ENCODE data around the gene ANKRD18A.
"Not testable (repeated sequence)": the region's sequence is repeated elsewhere in the genome, so short reads cannot be mapped to it uniquely, and the experiment has no call there.

Gene ANKRD18A

DNA sequence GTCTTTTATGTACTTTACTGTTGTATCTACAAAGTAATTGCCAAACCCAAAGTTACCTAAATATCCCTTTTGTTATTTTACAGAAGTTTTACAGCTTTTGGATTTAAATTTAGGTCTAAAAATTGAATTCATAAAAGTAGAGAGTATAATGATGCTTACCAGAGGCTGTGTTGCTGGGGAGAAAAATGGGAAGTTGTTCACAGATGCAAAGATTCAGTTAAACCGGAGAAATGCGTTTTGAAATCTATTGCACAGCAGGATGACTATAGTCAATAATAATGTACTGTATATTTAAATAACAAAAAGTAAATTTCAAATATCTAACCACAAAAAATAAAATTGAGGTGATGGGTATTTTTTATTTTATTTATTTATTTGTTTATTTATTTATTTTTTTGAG is 2.6 kb upstream of the ANKRD18A start:
- no peak for DNase-seq

DNA sequence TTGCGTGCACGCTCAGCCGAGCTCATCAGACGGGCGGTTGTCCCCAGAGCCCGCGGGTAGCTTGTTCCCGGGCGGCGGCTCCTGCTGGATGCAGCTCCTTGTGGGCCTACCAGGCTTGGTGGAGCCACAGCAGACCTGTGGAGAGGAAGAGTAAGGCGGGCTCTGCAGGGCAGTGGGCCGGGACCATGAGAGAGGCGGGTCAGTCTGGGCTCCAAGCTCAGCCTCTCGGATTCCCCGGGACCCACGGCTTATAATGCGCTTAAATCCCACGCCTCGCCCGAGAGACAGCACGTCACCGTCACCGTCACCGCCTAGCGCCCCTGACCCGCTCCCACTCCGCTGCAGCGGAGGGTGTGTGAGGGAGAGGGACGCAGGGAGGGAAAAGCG is 1.9 kb upstream of the ANKRD18A start:
- no peak for DNase-seq

DNA sequence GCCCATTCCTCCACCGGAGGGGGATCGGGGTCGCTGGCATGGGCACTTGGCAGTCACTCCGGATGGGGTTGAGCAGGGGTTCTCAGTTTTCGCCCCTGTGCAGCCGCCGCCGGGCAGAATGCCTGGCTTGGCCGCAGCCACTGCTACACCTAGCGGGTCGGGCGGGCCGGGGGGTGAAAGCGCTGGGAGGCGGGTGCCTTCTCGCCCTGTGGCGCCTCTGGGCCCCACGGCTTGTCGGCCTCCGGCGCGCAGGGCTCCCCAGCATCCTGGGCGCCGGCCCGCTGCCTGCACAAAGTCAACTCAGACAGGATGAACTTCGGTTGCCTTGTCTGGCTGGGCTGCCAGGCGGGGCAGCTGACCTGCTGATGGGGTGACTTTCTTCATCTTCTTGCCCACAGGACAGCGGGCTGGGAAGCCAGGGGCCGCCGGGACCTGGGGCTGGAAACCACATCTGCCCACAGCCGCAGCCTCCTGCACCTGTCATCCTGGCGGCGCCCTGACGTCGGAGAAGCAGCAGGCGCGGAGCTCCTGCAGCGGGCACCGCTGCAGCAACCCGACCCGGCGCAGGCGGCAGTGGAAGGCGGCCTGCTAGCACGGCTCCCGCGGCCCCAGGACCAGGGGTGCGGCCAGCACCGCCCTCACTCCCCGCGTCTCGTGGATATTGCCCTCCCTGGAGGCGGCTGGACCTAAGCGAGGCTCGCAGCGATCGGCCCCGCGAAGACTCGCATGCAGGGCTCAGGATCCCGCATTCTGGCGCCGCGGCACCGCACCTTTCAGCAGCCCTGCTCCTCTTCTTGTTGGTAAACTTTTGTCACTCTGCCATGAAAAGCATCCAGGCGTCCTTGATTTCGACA is 1.3 kb upstream of the ANKRD18A start:
- DNase-seq, result no peak

DNA sequence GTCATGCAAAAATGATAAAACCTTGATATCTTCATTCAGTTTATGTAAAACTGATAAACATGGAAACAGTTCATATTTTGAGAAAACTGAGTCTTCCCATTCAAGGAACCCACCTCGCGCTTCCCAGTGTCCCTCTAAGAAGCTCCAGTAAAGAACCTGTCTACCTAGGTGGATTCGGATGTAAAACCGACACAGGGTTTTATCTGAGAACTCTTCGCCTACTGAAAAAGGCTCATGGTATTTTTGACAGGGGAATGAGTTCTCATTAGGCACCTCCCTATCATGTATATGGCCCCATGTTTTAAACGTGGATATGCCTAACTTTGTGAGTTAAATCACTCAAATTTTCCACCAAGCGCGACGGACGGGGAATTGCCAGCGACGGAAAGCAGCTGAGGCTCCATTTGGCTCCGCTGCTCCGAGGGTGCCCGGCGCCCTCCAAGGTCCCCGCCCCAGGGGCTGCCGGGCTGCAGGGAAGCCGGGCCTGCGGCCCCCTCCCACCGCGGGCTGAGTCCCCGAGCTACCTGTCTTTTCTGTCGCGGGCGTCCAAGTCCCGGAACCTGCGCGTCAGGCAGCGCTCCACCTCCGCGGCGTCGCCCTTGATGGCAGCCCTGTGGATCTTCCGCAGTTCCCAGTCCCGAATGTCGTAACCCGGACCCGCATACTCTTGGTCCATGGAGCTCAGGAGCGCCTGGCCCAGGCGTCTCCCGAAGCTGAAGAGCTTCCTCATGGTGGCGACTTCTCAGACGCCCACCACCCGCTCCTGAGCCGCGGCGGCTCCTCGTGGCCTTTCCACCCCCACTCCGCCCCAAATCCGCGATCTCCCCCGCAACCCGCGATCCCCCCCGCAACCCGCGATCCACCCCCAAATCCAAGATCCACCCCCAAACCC is 594 bp downstream of the ANKRD18A start:
- DNase-seq, result no peak

DNA sequence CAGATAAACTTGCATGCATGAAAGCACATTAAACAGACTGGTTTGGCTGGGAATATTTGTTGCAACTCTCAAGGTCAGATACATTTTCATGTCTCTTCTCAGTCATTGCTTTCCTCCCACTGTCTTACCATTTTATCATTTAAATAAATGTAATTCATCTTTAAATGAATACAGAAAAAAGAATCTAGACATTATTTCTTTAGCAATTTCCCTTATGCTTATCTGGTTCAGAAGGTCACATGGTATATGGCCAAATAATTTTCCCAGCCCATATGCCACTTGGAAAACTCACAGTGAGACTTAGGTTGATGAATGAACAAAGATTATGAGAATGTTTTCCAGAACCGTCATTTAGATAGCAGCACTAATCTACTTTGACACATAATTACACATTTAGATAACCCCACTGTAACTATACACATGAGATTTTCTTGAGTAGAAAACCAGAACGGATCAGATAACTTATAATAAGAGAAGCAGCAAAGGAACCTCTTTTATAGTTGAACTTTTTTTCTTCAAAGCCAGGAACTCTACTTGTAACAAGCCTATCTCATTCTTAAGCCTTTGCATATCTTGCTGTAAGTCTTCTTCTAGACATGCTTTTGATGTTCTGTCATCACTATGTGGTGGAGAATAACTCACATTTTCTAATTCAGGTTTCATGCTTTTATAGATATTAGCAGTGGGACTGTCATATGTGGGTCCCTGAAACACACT is 22.2 kb downstream of the ANKRD18A start:
- DNase-seq, result not testable (repeated sequence)

DNA sequence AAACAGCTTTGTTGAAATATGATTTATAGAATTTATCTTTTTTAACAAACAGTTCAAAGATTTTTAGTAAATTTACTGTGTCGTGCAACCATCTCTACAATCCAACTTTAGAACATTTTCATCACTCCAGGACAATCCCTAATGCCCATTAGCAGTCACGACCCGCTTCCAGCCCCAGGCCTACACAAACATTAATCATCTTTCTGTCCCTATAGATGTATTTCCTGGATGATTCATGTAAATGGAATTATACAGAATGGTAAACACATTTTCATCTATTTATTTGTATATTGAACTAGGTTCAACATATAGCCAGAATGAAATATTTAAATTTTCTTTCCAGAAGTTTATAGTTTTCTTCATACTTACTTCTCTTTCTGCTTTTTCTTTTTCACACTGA is 25.3 kb downstream of the ANKRD18A start:
- not testable (repeated sequence) for DNase-seq

DNA sequence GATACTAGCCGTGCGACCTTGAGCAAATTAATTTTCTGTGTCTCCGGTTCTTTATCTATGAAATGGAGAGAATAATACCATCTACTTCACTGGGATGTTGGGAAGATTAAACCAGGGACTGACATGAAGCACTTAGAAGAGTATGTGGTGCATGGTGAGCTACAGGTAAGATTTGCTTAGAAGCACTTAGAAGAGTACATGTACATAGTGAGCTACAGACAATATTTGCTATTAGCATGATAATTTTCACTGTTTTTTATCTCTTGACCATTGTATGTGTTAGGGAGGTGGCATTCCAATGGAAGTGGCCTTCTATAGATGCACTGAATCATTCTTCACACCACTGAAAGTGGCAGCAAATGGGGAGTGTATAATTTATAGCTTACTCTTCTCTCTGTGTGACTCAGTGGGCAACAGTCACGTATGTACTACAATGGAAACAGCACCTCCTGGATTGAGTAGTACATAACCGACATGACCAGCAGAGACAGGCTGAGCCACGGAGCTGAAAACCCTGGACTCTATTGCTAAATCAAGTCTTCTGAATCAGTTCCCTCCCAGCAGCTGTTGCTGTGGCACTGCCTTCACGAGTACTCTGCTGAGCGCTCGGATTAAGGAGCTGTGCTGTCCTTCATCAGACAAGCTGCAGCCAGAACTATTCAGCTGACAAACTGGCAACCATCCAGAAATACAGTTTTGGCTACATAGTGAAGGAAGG is 28.9 kb downstream of the ANKRD18A start:
- DNase-seq, result not testable (repeated sequence)

DNA sequence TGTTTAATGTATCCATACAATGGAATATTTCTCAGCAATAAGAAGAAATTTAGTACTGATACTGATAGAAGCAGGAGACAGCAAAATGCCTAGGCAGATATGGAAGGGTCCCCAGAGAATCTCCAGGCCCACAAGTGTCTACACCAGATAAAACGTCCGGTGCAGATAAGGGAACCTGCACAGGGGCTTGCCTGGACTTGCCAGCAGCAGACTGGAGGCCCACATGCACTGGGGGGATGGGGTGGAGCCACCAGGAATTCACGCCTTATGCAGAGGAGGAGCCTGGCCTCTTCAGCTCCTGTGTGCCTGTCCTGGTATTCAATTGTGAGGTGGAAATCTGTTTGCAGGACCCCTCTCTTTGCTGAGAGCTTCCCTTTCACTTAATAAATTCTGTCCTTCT is 36.6 kb downstream of the ANKRD18A start:
- not testable (repeated sequence) for DNase-seq

DNA sequence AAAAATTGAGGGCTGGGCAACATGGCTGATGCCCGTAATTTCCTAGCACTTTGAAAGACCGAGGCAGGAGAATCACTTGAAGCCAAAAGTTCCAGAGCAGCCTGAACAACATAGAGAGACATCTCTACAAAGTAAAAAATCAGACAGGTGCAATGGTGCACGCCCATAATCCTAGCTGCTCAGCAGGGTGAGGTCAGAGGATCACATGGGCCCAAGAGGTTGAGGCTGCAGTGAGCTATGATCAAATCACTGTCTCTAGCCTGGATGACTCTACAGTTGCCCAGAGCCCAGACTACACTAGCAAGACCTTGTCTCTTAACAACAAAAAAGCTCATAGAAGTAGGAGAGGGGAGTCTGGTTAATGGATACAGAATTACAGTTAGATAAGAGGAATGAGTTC is 40.3 kb downstream of the ANKRD18A start:
- not testable (repeated sequence) for DNase-seq

DNA sequence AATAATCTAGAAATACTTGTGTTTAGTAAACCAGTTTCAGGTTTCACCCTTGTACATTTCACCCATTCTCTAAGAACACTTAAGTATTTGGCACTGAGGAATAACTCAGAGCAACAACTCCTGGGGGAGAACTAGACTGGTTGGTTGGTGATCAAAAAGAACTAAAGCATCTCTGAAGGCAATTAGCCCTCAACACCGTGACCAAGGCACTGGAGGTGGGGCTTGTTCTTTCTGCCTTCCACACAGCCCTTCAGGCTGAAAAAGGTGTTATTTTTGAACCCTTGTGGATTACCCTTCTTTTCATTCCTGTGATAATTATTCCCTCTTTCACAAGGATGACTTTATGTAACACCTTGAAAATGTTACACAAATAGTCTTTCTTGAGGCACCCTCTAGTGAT is 44.2 kb downstream of the ANKRD18A start:
- DNase-seq, result not testable (repeated sequence)

DNA sequence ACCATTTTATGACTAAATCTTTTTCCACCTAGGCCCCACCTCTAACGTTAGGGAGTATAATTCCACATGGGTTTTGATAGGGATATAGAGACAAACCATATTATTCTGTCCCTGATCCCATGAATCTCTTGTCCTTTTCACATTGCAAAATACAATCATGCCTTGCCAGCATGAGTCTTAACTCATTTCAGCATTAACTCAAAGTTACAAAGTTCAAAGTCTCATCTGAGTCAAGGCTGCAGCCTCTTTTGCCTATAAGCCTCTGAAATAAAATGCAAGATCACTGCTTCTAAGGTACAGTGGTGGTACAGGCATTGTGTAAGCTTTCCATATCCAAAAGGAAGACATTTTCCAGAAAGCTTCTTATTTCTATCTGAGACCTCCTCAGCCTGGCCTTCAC is 54.3 kb downstream of the ANKRD18A start:
- not testable (repeated sequence) for DNase-seq

DNA sequence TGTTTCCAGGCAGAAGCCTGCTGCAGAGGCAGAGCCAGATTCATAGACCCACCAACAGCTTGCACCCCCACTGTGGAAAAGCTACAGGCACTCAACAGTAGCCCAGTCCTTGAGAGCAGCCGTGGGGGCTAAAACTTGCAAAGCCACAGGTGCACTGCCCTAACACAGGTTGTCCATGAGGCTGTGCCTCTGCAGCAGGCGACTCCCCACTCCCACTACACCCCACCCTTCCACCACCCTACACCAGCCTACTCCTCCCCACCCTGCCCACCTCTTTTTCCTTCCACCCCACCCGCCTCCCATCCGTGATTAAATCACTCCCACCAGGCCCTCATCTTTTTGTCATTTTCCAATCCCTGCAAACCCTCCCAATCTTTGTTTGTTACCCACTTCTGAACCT is 55.2 kb downstream of the ANKRD18A start:
- DNase-seq, result not testable (repeated sequence)

DNA sequence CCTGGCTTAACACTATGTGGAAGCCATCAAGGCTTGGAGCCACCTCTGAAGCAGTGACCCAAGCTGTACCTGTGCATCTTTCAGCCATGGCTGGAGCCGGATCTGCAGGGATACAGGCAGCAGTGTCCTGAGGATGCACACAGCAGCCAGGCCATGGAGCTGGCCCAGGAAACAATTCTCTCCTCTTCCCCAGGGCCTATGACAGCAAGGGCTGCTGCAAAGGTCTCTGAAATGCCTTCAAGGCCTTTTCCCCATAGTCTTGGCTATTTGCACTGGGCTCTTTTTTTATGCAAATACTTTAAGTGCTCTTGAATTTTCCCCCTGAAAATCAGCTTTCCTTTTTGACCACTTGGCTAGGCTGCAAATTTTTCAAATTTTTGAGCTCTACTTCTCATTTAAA is 56.5 kb downstream of the ANKRD18A start:
- not testable (repeated sequence) for DNase-seq

DNA sequence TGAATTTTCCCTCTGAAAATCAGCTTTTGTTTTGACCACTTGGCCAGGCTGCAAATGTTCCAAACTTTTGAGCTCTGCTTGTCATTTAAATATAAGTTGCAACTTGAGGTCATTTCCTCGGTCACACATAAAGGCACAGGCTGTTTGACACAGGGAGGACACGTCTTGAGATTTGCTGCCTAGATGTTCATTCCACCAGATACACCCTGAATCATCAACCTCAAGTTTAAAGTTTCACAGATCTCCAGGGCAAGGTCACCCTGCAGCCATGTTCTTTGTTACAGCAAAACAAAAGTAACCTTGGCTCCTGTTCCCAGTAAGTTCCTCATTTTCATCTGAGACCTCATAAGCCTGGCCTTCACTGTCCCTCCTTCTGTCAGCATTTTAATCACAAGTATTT is 59.3 kb downstream of the ANKRD18A start:
- DNase-seq, result not testable (repeated sequence)

DNA sequence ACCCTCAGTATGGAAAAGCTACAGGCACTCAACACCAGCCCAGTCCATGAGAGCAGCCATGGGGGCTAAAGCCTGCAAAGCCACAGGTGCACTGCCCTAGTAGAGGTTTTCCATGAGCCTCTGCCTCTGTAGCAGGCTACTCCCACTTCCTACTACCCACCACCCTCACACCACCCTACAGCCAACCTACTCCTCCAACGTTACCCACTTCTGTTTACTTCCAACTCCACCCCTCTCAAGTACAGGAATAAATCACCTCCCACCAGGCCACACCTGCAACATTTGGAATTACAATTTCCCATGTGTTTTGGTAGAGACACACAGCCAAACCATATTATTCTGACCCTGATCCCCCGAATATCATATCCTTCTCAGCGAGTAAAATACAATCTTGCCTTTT is 61.2 kb downstream of the ANKRD18A start:
- not testable (repeated sequence) for DNase-seq

DNA sequence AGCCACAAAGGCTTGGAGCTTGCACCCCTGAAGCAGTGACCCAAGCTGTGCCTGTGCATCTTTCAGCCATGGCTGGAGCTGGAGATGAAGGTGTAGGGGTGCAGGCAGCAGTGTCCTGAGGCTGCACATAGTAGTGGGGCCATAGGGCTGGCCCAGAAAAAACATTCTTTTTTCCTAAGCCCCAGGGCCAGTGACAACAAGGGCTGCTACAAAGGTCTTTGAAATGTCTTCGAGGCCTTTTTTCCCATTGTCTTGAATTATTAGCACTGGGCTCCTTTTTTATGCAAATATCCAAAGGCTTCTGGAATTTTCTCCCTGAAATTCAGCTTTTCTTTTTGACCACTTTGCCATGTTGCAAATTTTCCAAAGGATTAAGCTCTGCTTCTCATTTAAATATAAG is 62.6 kb downstream of the ANKRD18A start:
- DNase-seq, result not testable (repeated sequence)

DNA sequence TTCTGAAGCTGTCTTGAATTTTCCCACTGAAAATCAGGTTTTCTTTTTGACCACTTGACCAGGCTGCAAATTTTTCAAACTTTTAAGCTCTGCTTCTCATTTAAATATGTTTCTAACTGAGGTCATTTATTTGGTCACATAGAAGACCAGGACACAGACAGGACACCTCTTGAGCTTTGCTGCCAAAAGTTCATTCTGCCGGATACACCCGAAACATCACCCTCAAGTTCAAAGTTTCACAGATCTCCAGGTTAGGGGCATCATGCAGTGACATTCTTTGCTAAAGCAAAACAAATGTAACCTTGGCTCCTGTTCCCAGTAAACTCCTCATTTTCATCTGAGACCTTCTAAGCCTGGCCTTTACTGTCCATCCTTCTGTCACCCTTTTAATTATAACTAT is 65.4 kb downstream of the ANKRD18A start:
- DNase-seq, result not testable (repeated sequence)

DNA sequence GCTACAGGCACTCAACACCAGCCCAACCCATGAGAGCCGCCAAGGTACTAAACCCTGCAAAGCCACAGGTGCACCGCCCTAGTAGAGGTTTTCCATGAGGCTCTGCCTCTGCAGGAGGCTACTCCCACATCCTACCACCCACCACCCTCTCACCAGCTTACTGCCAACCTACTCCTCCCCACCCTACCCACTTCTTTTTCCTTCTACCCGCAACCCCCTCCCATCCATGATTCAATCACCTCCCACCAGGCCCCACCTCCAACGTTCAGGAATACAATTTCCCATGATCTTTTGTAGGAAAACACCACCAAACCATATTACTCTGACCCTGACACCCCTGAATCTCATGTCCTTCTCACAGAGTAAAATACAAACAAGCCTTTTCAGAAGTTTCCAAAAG is 67.4 kb downstream of the ANKRD18A start:
- not testable (repeated sequence) for DNase-seq

DNA sequence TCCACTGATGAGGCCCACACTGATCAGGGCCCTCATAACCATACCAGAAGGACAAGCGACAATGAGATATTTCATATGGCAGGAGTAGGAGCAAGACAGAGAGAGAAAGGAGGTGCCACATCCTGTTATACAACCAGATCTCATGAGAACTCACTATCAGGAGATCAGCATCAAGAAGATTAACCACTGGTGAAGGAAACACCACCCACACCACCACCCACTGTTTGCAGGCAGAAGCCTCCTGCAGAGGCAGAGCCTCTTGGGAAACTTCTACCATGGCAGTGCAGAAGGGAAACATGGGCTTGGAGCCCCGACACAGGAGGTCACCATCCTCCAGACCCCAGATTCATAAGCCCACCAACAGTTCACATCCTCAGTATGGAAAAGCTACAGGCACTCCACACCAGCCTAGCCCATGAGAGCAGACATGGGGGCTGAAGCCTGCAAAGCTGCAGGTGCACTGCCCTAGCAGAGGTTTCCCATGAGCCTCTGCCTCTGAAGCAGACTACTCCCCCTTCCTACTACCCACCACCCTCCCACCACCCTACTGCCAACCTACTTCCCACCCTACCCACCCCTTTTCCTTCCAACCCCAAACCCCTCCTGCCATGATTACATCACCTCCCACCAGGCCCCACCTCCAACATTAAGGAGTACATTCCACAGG is 73.8 kb downstream of the ANKRD18A start:
- DNase-seq, result not testable (repeated sequence)

DNA sequence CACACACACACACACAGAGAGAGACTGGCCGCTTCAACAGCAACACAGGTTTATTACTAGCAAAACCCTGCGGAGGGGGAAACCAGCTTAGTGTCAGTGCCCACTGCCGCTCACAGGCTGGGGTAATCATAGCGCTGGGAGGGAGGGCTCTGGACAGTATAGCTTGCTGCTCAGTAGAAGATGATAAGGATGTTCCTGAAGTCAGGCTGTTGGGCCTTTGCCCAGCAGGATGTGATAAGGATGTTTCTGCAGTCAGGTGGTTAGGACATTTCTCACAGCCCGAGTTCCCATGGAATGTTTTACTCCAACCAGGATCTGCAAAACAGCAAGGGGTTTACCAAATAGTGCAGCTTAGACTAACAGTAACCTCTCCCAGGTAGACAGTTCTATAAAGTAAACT is 79.9 kb downstream of the ANKRD18A start:
- DNase-seq, result not testable (repeated sequence)

DNA sequence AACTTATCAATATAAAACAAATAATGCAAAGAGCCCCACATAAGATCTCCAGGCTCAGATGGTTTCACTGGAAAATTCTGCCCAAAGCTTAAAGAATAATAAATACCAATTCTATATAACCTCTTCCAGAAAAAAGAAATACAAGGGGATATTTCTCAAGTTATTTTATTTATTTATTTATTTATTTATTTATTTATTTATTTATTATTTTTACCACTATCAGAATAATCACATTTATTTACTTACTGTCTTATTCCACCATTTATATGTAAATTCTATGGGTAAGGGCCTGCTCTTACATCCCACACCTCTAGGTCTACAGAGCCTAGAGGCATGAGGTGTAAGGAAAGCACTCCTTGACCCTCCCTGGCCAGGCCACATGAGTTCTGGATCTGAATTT is 91.1 kb downstream of the ANKRD18A start:
- no peak for DNase-seq

DNA sequence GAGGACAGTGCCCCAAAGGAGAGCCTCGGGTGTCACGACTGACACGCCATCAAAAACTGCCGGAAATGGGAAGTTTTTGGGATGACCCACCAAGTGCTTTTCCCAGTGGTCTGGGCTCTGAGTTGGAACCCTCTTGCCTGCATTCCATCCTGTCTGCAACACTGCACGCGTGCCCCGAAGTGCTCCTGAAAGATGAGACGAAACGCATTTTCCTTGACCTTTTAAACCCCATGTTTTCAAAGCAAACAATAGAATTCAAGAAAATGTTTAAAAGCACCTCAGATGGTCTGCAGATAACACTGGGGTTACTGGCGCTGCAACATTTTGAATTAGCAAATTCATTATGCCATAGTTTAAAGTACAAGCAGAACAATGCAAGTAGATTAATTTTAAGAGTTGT is 92.9 kb downstream of the ANKRD18A start:
- DNase-seq, result no peak
